PC-9 (cell line): ENCODE results near the gene ATP1A1. TPM values are rescaled to one million over a fixed set of nuclear protein-coding genes. Genes with fewer than 3 reads are reported as not detected.

ENCODE experiments used
- BruUV-seq: library from RNA; stranded (reverse); fragments of 400-500 nt; replicated peaks from 2 replicates; lab custom pipeline; 2021; lab: Mats Ljungman, UMichigan
- CTCF ChIA-PET: fragments of 300-600 bp; sonication (Branson Sonifier 250); formaldehyde crosslinking; loops from one replicate; lab custom pipeline; 2022; ENCODE audit warnings: antibody characterized with exemption; lab: Charles Lee
- POLR2A ChIA-PET: fragments of 300-600 bp; sonication (Branson Sonifier 250); formaldehyde crosslinking; loops from one replicate; lab custom pipeline; 2022; ENCODE audit warnings: antibody characterized with exemption; ENCODE audit not compliant: unreplicated experiment; lab: Charles Lee
- DNase-seq, 2 experiments: peaks; one replicate each; pipeline versions ENCODE4 v3.0.0 to v3.0.0-alpha.2; 2015 to 2022; ENCODE audit warnings: mixed read lengths in 1 of 2
- H2AFZ ChIP-seq: fragments of 200-600 bp; sonication (generic); 2 replicates; pipeline ENCODE4 v1.8.1; 2017; ENCODE audit warnings: antibody characterized with exemption
- H3F3A ChIP-seq: fragments of 200-600 bp; sonication (generic); 2 replicates; pipeline ENCODE4 v1.8.1; 2017; ENCODE audit warnings: antibody characterized with exemption, mild to moderate bottlenecking, low read depth; ENCODE audit not compliant: insufficient read depth
- H3K27ac ChIP-seq: fragments of 200-600 bp; sonication (generic); 2 replicates; pipeline ENCODE4 v1.6.1; 2016; ENCODE audit warnings: mixed run types
- H3K27me3 ChIP-seq: fragments of 200-600 bp; sonication (generic); 2 replicates; pipeline ENCODE4 v1.6.1; 2016; ENCODE audit warnings: low read depth, mixed run types; ENCODE audit not compliant: insufficient read depth
- H3K36me3 ChIP-seq: fragments of 200-600 bp; sonication (generic); 2 replicates; pipeline ENCODE4 v1.6.1; 2016; ENCODE audit warnings: low read depth, mixed run types
- H3K4me1 ChIP-seq: fragments of 200-600 bp; sonication (generic); replicated peaks from 2 replicates; pipeline ENCODE4 v1.6.1; 2016; ENCODE audit warnings: mixed run types; ENCODE audit not compliant: insufficient read depth
- H3K4me2 ChIP-seq: fragments of 200-600 bp; sonication (generic); 2 replicates; pipeline ENCODE4 v1.6.1; 2017; ENCODE audit warnings: mixed run types
- H3K4me3 ChIP-seq: fragments of 200-600 bp; sonication (generic); 2 replicates; pipeline ENCODE4 v1.6.1; 2016; ENCODE audit warnings: mixed run types
- H3K79me2 ChIP-seq: fragments of 200-600 bp; sonication (generic); 2 replicates; pipeline ENCODE4 v1.6.1; 2017; ENCODE audit warnings: low read depth, mixed run types
- H3K9me2 ChIP-seq: fragments of 200-600 bp; sonication (generic); 2 replicates; pipeline ENCODE4 v1.8.1; 2017; ENCODE audit warnings: mild to moderate bottlenecking; ENCODE audit not compliant: insufficient read depth
- H3K9me3 ChIP-seq: fragments of 200-600 bp; sonication (generic); 2 replicates; pipeline ENCODE4 v1.8.1; 2016; ENCODE audit warnings: low read depth; ENCODE audit not compliant: insufficient read depth
- H4K20me1 ChIP-seq: fragments of 200-600 bp; sonication (generic); 2 replicates; pipeline ENCODE4 v1.8.1; 2017; ENCODE audit not compliant: insufficient read depth
- CTCF ChIP-seq: fragments of 200-600 bp; sonication (generic); conservative IDR thresholded peaks from 2 replicates; pipeline ENCODE4 v1.6.1; 2017; ENCODE audit warnings: mixed run types, antibody characterized with exemption, mild to moderate bottlenecking, moderate library complexity
- EZH2 ChIP-seq: fragments of 200-600 bp; sonication (generic); IDR thresholded peaks from 2 replicates; pipeline ENCODE4 v1.8.0; 2017; ENCODE audit warnings: antibody characterized with exemption, low read depth
- intact Hi-C: fragments of 100-400 bp; cut with micrococcal nuclease; formaldehyde crosslinking; loops from one replicate; pipeline ENCODE4 v1.10.0; 2022; ENCODE audit not compliant: unreplicated experiment
- total RNA-seq: library from RNA; stranded (reverse); gene quantifications from 2 replicates; pipeline ENCODE4 v1.2.3, GENCODE V29; 2021

Gene ATP1A1
- total RNA-seq, 1 experiment from 2014 or later = 399 TPM

- TF ChIP-seq CTCF = no peak
- no peak for TF ChIP-seq EZH2
- POLR2A ChIA-PET = no interaction called here
- CTCF ChIA-PET = no interaction called here
These were observed 78.7 kb downstream of the ATP1A1 start for GRCh38 chr1:116451702-116452101.

GRCh38 chr1:116453481-116453880 lies 80.4 kb downstream of the ATP1A1 start:
- Histone ChIP-seq H3K9me2 (no peaks in the 10 kb centered on the region), H3K4me1 (peaks cover 66% of the 10 kb centered on the region), H4K20me1 (no peaks in the 10 kb centered on the region), H3K36me3 (no peaks in the 10 kb centered on the region), H3F3A (peaks cover 29% of the 10 kb centered on the region), H3K4me3 (peak overlapping the region; percentile 27; the same call in 1 of the 2 replicates), H3K27ac (peak overlapping the region; percentile 62), H3K79me2 (no peaks in the 10 kb centered on the region), H3K4me2 (peak overlapping the region; percentile 75), H2AFZ (no peak overlapping the region; the same call in 1 of the 2 replicates), H3K27me3 (no peaks in the 10 kb centered on the region), H3K9me3 (no peaks in the 10 kb centered on the region)
- peak in 1 of 2 experiments; percentile 95 for DNase-seq
- intact Hi-C loops = loop anchor here (2.0 kb wide), 1 partner anchor 77 kb away; no protein-coding TSS in a partner anchor
- ChIA-PET POLR2A (interaction anchor here (0.7 kb wide), 1 partner anchor 256 kb away, joined by 4 read pairs; no protein-coding TSS in a partner anchor), CTCF (interaction anchor here (0.7 to 0.9 kb wide), 2 partner anchors 31 to 159 kb away, joined by 3 to 7 read pairs; no protein-coding TSS in a partner anchor)
- no peak for TF ChIP-seq CTCF
- TF ChIP-seq EZH2 = no peak
- BruUV-seq = no TSS peak

More at GRCh38 chr1:116451702-116452101, 78.7 kb downstream of the ATP1A1 start:
- intact Hi-C loops = loop anchor here (2.0 kb wide), 1 partner anchor 75 kb away; no protein-coding TSS in a partner anchor
- BruUV-seq = no TSS peak
- Histone ChIP-seq H3K36me3 (no peaks in the 10 kb centered on the region), H3K4me2 (peak overlapping the region; percentile 29), H3K27me3 (no peaks in the 10 kb centered on the region), H3K9me2 (no peaks in the 10 kb centered on the region), H3K27ac (peak overlapping the region; percentile 14; the same call in 1 of the 2 replicates), H3F3A (peaks cover 30% of the 10 kb centered on the region), H4K20me1 (no peaks in the 10 kb centered on the region), H3K79me2 (no peaks in the 10 kb centered on the region), H3K4me3 (no peak overlapping the region), H2AFZ (no peak overlapping the region), H3K9me3 (no peaks in the 10 kb centered on the region), H3K4me1 (peaks cover 77% of the 10 kb centered on the region)
- DNase-seq = no peak

DNA sequence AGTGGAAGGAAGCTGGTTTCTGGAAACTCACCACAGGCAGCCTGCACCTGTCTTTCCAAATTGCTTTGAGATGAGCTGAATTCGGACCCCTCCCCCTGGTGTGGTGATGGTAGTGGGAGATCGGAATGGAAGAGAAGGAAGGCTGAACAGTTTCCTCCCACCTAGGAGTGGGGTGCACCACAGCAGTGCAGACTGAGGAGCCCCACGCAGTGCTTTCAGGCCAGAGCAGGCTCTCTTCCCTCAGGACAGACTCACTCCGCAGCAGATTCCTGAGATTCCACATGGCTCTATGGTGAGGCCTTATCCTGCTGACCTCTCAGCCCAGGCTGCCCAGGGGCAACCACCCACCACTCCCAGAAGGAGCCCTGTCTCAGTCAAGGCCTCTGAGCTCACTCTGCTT lies 80.9 kb downstream of the ATP1A1 start:
- Histone ChIP-seq H3K9me2 (no peaks in the 10 kb centered on the region), H3K4me1 (peaks cover 62% of the 10 kb centered on the region), H3K4me2 (peak overlapping the region; percentile 75), H2AFZ (no peak overlapping the region; the same call in 1 of the 2 replicates), H3K27ac (peak overlapping the region; percentile 62), H3K36me3 (no peaks in the 10 kb centered on the region), H3K79me2 (no peaks in the 10 kb centered on the region), H3F3A (peaks cover 24% of the 10 kb centered on the region), H3K9me3 (no peaks in the 10 kb centered on the region), H3K27me3 (no peaks in the 10 kb centered on the region), H3K4me3 (peak overlapping the region; percentile 27; the same call in 1 of the 2 replicates), H4K20me1 (no peaks in the 10 kb centered on the region)
- BruUV-seq = no TSS peak
- intact Hi-C loops = loop anchor here (2.0 kb wide), 1 partner anchor 77 kb away; no protein-coding TSS in a partner anchor
- ChIA-PET POLR2A (interaction anchor here (0.6 kb wide), 1 partner anchor 189 kb away, joined by 3 read pairs; no protein-coding TSS in a partner anchor), CTCF (interaction anchor here (0.7 to 0.9 kb wide), 2 partner anchors 31 to 159 kb away, joined by 3 to 7 read pairs; no protein-coding TSS in a partner anchor)
- peak; percentile 55 to 79 for DNase-seq
- TF ChIP-seq CTCF = no peak
- no peak for TF ChIP-seq EZH2

Other genes with a start within 250 kb of the ATP1A1 start
- 15.9 and 23.6 TPM in 2 replicates for gene CD58, start 197.8 kb downstream of the ATP1A1 start, total RNA-seq